Activated B cell treated with CpG ODN at 0.5 μM for 24 hours (primary cell): ENCODE measurements around the gene RCOR2. TPM values are rescaled to one million over a fixed set of nuclear protein-coding genes. Genes with fewer than 3 reads are reported as not detected.
"Not testable (repeated sequence)": the region's sequence is repeated elsewhere in the genome, so short reads cannot be mapped to it uniquely, and the experiment has no call there.

Experiments used
- ATAC-seq: fragments of 200-7000 bp; cut with Tn5 transposase; one replicate; pipeline ENCODE4 v1.10.0; 2021; ENCODE audit warnings: low read depth, mild to moderate bottlenecking, moderate library complexity
- CTCF ChIA-PET: fragments of 350-600 bp; sonication (Branson Sonifier 250); formaldehyde crosslinking; loops from one replicate; lab custom pipeline; 2021; ENCODE audit warnings: antibody characterized with exemption; lab: Charles Lee
- POLR2A ChIA-PET: fragments of 350-600 bp; sonication (Branson Sonifier 250); formaldehyde crosslinking; loops from one replicate; lab custom pipeline; 2021; ENCODE audit warnings: antibody characterized with exemption; lab: Charles Lee
- DNase-seq: peaks from one replicate; pipeline ENCODE4 v3.0.0; 2022
- H3K27ac Mint-ChIP-seq: one replicate; pipeline ENCODE4 v1.8.0; 2020; ENCODE audit warnings: mixed read lengths
- H3K27me3 Mint-ChIP-seq: one replicate; pipeline ENCODE4 v1.8.0; 2021; ENCODE audit warnings: mixed read lengths
- H3K36me3 Mint-ChIP-seq: one replicate; pipeline ENCODE4 v1.8.0; 2021; ENCODE audit warnings: low read depth, mixed read lengths
- H3K4me1 Mint-ChIP-seq: one replicate; pipeline ENCODE4 v1.8.0; 2021; ENCODE audit warnings: mixed read lengths
- H3K4me3 Mint-ChIP-seq: one replicate; pipeline ENCODE4 v1.8.0; 2020; ENCODE audit warnings: mild to moderate bottlenecking, mixed read lengths
- H3K9me3 Mint-ChIP-seq: one replicate; pipeline ENCODE4 v1.8.0; 2020; ENCODE audit warnings: mixed read lengths
- intact Hi-C: fragments of 100-400 bp; cut with micrococcal nuclease; formaldehyde crosslinking; loops from one replicate; pipeline ENCODE4 v1.15.1; 2024
- total RNA-seq: library from RNA; stranded (reverse); gene quantifications from 2 replicates; pipeline ENCODE4 v1.2.3, GENCODE V29; 2022
- TF ChIP-seq, protein P1 (sequence below): fragments of 200-600 bp; IDR thresholded peaks from one replicate; pipeline ENCODE4 v1.8.0; 2022; ENCODE audit warnings: antibody characterized with exemption, mild to moderate bottlenecking

The RCOR2 gene
- total RNA-seq, 1 donor from 2014 or later: not detected

DNA sequence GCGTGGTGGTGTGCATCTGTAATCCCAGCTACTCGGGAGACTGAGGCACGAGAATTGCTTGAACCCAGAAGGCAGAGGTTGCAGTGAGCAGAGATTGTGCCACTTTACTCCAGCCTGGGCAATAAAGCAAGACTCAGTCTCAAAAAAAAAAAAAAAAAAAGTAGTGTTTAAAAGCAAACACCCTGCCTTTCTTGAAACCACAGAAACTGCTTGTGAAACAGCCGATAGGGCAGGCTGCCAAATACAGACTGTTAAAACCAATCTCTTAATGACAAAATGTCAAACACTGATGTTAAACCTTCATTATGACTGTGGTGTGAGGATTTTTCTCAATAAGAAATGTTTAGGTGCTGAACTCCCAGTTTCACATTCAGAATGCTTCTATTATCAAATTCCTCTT is 50.8 kb downstream of the RCOR2 start:
- DNase-seq (no peak), ATAC-seq (peak; percentile 67)
- POLR2A ChIA-PET: interaction anchor here (0.7 kb wide), 1 partner anchor 925 kb away, joined by 7 read pairs; no protein-coding TSS in a partner anchor

DNA sequence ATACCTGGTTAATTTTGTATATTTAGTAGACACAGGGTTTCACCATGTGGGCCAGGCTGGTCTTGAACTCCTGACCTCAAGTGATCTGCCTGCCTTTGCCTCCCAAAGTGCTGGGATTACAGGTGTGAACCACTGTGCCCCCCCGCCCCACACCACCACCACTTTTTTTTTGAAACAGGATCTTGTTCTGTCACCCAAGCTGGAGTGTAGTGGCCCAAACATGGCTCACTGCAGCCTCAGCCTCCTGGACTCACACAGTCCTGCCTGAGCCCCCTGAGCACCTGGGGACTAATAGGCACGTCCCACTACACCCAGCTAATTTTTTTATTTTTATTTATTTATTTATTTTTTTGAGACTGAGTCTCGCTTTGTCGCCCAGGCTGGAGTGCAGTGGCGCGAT is 53.3 kb downstream of the RCOR2 start:
- intact Hi-C loops, H3K27me3 Mint-ChIP-seq, H3K27ac Mint-ChIP-seq, H3K4me3 Mint-ChIP-seq, ATAC-seq, POLR2A ChIA-PET, H3K9me3 Mint-ChIP-seq, DNase-seq: not testable (repeated sequence)
- peaks cover 52% of the 10 kb centered on the region for H3K36me3 Mint-ChIP-seq
- H3K4me1 Mint-ChIP-seq: peaks cover 51% of the 10 kb centered on the region
- CTCF ChIA-PET: interaction anchor here (0.6 to 1.3 kb wide), 2 partner anchors 11 to 16 kb away, joined by 3 read pairs; no protein-coding TSS in a partner anchor

More for the DNA sequence above, 50.8 kb downstream of the RCOR2 start:
- intact Hi-C loops: no loop called here
- peaks cover 67% of the 10 kb centered on the region for H3K4me1 Mint-ChIP-seq
- H3K36me3 Mint-ChIP-seq: peaks cover 54% of the 10 kb centered on the region
- TF ChIP-seq, protein P1, sequence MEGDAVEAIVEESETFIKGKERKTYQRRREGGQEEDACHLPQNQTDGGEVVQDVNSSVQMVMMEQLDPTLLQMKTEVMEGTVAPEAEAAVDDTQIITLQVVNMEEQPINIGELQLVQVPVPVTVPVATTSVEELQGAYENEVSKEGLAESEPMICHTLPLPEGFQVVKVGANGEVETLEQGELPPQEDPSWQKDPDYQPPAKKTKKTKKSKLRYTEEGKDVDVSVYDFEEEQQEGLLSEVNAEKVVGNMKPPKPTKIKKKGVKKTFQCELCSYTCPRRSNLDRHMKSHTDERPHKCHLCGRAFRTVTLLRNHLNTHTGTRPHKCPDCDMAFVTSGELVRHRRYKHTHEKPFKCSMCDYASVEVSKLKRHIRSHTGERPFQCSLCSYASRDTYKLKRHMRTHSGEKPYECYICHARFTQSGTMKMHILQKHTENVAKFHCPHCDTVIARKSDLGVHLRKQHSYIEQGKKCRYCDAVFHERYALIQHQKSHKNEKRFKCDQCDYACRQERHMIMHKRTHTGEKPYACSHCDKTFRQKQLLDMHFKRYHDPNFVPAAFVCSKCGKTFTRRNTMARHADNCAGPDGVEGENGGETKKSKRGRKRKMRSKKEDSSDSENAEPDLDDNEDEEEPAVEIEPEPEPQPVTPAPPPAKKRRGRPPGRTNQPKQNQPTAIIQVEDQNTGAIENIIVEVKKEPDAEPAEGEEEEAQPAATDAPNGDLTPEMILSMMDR: no peak
- H3K4me3 Mint-ChIP-seq: no peak overlapping the region
- CTCF ChIA-PET: interaction anchor here (1.2 kb wide), 1 partner anchor 30 kb away, joined by 5 read pairs; no protein-coding TSS in a partner anchor
- no peaks in the 10 kb centered on the region for H3K27me3 Mint-ChIP-seq
- no peaks in the 10 kb centered on the region for H3K9me3 Mint-ChIP-seq
- peak overlapping the region; percentile 61 for H3K27ac Mint-ChIP-seq

DNA sequence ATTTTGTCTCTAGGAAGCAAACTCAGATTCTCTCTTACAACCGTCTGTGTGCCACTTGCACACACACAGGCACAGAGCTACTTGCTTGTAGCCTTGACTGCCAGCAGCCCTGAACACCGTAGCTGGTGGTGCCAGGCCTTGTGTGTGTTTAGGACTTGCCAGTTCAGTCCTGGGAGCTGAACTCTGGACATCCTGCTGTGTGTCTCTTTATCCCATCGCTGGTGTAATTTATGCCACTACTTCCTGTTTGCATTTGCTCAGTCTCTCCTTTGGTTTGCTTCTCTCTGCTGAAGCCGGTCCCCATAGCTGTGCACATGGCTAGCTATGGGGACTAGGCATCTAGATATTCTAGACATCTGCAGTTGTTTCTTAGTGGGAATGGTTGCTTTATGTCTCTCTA is 54.0 kb downstream of the RCOR2 start:
- ChIA-PET CTCF (interaction anchor here (1.3 kb wide), 1 partner anchor 15 kb away, joined by 3 read pairs; no protein-coding TSS in a partner anchor), POLR2A (interaction anchor here (0.7 kb wide), 1 partner anchor 65 kb away, joined by 3 read pairs; no protein-coding TSS in a partner anchor)
- intact Hi-C loops: no loop called here
- no peaks in the 10 kb centered on the region for H3K9me3 Mint-ChIP-seq
- no peaks in the 10 kb centered on the region for H3K27me3 Mint-ChIP-seq
- TF ChIP-seq, protein P1: no peak
- DNase-seq (no peak), ATAC-seq (no peak)
- H3K36me3 Mint-ChIP-seq: peaks cover 47% of the 10 kb centered on the region
- H3K4me3 Mint-ChIP-seq: no peak overlapping the region
- H3K27ac Mint-ChIP-seq: no peak overlapping the region
- peaks cover 47% of the 10 kb centered on the region for H3K4me1 Mint-ChIP-seq

Other genes starting within 250 kb of the RCOR2 start
- gene ATL3, start 245.8 kb downstream of the RCOR2 start, total RNA-seq: 31.8 and 32.9 TPM in 2 replicates
- gene RTN3, start 235.7 kb downstream of the RCOR2 start, total RNA-seq: 16.2 and 18.5 TPM in 2 replicates
- gene ZFTA, start 148.4 kb downstream of the RCOR2 start, total RNA-seq: 11.2 and 12.5 TPM in 2 replicates
- gene SPINDOC, start 103.7 kb downstream of the RCOR2 start, total RNA-seq: 18.7 and 20.8 TPM in 2 replicates
- 39.2 and 41.5 TPM in 2 replicates for gene MARK2, start 78.1 kb downstream of the RCOR2 start, total RNA-seq
- 28.0 and 28.6 TPM in 2 replicates for gene NAA40, start 21.8 kb upstream of the RCOR2 start, total RNA-seq
- 182 and 217 TPM in 2 replicates for gene COX8A, start 57.5 kb upstream of the RCOR2 start, total RNA-seq
- 87.4 and 92.5 TPM in 2 replicates for gene OTUB1, start 69.3 kb upstream of the RCOR2 start, total RNA-seq
- gene FLRT1, start 118.8 kb upstream of the RCOR2 start, total RNA-seq: not detected in 2 replicates
- 4.5 and 5.5 TPM in 2 replicates for gene MACROD1, start 248.9 kb upstream of the RCOR2 start, total RNA-seq